Fibroblast of villous mesenchyme (primary cell): ENCODE results near the gene KIT. TPM values are rescaled to one million over a fixed set of nuclear protein-coding genes. Genes with fewer than 3 reads are reported as not detected.
A peak's percentile ranks its signal among the peaks of the same experiment; 100 is the strongest.

Source experiments
- DNase-seq: peaks from one replicate; pipeline ENCODE4 v3.0.0-alpha.2; 2010; ENCODE audit warnings: low read depth
- H3K4me3 ChIP-seq: 2 replicates; pipeline ENCODE4 v1.5.1; 2011; ENCODE audit warnings: low read depth, mild to moderate bottlenecking, low read length
- total RNA-seq: library from RNA; depleted of rRNA; stranded (reverse); fragments of >200 nt; gene quantifications from 2 replicates; pipeline ENCODE4 v1.2.3, GENCODE V29; 2012
- TF ChIP-seq, protein P1 (sequence below): IDR thresholded peaks from 2 replicates; pipeline ENCODE4 v1.5.1; 2012; ENCODE audit warnings: low read depth, mild to moderate bottlenecking, low read length; ENCODE audit not compliant: insufficient read depth

Gene KIT
- total RNA-seq, 1 donor, result 2.2 TPM

DNA sequence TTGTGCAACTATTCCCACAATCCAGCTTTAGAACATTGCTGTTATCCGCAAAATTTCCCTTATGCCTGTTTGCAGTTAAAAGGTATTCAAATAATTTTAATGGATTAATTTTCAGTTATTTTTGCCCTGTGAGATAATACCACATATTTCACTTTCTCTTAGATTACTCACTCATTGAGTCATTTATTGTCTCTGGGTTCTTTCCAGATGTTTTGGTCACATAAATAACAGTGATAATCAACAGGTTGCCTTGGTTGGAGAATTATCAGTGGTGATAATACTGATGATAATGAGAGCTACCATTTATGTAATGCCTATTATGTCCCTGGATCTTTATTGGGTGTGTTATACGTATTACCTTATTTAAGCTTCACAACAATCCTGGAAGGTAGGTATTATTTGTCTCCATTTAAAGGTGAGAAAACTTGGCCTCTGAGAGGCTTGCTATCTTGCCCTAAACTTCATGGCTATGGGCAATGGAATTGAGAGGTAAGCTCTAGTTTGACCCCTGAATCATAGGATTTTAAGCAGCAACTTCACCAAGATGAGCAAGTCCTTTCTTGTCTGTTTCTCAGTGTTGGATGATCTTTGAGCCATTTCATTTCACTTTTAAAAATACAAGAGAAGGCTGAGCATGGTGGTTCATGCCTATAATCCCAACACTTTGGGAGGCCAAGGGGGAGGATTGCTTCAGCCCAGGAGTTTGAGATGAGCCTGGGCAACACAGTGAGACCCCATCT is 87.4 kb downstream of the KIT start:
- TF ChIP-seq, protein P1, sequence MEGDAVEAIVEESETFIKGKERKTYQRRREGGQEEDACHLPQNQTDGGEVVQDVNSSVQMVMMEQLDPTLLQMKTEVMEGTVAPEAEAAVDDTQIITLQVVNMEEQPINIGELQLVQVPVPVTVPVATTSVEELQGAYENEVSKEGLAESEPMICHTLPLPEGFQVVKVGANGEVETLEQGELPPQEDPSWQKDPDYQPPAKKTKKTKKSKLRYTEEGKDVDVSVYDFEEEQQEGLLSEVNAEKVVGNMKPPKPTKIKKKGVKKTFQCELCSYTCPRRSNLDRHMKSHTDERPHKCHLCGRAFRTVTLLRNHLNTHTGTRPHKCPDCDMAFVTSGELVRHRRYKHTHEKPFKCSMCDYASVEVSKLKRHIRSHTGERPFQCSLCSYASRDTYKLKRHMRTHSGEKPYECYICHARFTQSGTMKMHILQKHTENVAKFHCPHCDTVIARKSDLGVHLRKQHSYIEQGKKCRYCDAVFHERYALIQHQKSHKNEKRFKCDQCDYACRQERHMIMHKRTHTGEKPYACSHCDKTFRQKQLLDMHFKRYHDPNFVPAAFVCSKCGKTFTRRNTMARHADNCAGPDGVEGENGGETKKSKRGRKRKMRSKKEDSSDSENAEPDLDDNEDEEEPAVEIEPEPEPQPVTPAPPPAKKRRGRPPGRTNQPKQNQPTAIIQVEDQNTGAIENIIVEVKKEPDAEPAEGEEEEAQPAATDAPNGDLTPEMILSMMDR, result no peak
- no peak overlapping the region for H3K4me3 ChIP-seq
- no peak for DNase-seq

DNA sequence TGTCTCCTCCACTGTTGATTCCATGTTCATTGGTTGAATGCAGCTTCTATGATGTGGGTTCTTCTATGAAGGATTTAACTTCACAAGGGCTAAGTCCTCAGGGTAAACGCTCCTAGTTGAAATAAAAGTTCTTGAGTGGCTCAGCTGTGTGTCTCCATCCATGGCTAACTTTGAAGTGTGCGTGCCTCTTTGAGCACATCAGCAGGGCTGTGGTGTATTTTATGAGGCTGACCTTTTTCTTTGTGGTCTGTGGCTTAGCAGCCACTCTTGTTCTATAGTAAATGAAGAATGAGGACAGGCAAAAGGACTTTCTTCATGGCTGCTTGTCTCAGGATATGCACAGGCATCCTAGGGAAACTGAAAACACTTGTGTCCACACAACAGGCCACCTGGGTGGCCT is 88.5 kb downstream of the KIT start:
- peak; percentile 2 for DNase-seq
- no peak overlapping the region for H3K4me3 ChIP-seq
- TF ChIP-seq, protein P1, result no peak

DNA sequence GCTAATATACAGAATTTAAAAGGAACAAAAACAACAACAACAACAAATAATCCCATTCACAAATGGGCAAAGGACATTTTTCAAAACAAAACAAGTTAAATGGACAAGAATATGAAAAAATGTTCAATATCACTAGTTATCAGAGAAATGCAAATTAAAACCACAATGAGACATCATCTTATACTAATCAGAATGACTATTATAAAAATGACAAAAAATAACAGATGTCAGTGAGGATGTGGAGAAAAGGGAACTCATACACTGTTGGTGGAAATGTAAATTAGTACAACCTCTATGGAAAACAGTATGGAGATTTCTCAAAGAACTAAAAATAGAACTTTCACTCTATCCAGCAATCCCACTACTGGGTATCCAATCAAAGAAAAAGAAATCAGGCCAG is 92.6 kb downstream of the KIT start:
- no peak overlapping the region for H3K4me3 ChIP-seq
- TF ChIP-seq, protein P1, result no peak
- DNase-seq, result no peak

DNA sequence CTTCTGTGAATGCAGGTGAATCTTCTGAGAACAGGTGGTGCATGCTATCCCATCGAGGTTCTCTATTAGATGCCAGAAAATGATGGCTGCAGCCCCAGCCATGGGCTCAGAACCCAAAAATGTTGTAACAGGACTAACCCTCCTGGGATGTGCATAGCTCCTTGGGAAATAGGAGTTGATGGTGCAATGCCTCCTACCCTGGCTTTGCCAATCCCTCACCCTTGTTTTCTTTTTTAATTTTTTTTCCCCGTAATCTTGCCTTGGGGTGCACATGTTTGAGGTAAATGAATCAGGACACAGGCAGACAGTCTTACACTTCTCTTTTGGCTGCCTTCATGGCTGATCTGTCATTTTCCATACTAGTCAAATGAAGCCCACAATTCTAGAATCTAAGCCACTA is 96.6 kb downstream of the KIT start:
- no peak for DNase-seq
- H3K4me3 ChIP-seq, result no peak overlapping the region
- TF ChIP-seq, protein P1, result no peak

DNA sequence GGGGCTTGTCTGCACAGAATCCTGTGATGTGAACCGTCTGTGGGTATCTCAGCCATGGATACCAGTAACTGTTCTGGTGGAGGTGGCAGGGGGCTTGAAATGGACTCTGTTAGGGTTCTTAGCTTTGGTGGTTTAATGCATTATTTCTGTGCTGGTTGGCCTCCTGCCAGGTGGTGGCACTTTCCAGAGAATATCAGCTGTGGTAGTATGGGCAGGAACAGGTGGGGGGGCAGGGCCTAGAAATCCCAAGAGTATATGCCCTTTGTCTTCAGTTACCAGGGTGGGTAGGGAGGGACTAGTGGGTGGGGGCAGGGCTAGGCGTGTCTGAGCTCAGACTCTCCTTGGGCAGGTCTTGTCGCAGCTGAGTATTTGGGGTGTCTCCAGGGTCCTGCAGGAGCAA is 106.7 kb downstream of the KIT start:
- DNase-seq, result no peak
- TF ChIP-seq, protein P1, result no peak

DNA sequence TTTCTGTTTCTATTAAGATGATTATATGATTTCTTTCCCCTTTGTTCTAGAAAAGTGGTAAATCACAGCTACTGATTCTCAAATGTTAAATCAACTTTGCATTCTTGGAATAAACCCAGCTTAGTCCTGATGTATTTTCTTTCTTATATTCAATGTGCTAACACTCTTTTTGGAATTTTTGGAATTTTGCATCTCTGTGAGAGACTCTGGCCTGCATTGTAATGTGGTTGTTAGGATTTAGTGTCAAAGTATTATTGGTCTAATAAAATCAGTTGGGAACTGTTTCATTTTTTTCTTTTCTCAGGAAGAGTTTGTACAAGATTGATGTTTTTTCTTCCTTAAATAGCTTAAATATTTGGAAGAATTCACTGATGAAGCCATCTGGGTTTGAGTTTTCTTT is 109.6 kb downstream of the KIT start:
- DNase-seq, result no peak
- no peak overlapping the region for H3K4me3 ChIP-seq
- TF ChIP-seq, protein P1, result no peak

More for the DNA sequence above, 106.7 kb downstream of the KIT start:
- H3K4me3 ChIP-seq, result no peak overlapping the region

DNA sequence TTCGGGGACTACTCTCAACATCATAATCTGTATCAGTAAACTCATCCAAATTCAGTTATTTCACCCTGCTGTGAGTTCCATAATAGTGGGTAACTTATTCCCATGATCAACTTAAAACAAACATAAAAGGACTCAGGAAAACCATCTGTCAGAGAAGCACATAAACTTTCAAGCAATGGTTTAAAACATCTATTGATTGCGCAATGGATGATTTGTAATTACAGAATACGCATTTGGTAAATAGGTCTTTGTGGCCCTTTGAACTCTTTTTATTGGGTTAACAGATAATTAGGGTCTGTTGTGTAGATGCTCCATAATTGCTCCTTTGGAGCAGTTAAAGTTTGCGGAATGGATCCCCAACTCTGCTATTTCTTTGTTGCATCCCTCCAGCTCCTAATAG is 115.3 kb downstream of the KIT start:
- no peak overlapping the region for H3K4me3 ChIP-seq
- TF ChIP-seq, protein P1, result no peak
- DNase-seq, result no peak
